ENCODE data around the gene SELENOI.
"Not testable (repeated sequence)": the region's sequence is repeated elsewhere in the genome, so short reads cannot be mapped to it uniquely, and the experiment has no call there.

SELENOI gene

DNA sequence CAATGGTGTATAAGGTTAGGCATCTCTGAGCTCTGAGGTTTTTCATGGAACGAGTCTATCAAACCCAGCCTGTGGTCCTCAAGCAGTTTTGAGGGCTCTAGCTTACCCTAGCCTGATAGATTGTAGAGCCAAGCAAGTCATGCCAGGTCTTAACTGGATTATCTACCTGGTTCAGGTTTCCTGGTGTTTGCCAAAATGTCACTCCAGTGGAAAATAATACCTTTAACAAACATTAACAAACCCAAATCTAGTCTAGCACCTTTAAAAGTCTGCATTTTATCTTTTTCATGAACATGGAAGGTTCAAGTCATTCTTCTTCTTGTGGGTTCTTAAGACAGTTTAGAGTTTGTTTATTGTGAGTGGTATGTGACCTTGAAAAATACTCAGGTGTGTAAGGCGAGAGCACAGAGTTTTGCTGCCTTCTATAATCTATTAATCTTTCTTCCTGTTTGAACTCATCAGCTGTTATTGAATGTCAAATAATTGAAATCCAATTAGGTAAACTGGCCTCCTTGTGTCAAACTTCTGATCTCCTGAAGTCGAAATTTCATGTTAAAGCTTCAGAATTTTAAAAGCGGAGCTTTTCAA lies 14.0 kb downstream of the SELENOI start:
- no peak for DNase-seq

GRCh38 chr2:26363323-26363722 lies 17.4 kb downstream of the SELENOI start:
- no peak for DNase-seq

GRCh38 chr2:26363958-26364357 lies 18.0 kb downstream of the SELENOI start:
- no peak for DNase-seq

DNA sequence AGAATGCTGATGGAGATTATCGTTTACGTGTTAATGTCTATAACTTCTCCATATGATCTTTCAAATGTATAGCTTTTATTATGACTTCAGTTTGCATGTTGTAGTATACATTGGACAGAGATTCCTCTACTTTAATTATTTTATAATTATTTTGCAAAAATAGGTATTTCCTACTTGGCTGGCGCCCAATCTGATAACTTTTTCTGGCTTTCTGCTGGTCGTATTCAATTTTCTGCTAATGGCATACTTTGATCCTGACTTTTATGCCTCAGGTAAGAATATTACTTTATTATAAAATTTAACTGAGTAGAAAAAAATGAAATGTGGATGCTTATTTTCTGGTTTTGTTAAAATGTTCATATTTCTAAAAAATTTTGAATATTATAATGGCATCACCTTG lies 18.7 kb downstream of the SELENOI start:
- no peak for DNase-seq

DNA sequence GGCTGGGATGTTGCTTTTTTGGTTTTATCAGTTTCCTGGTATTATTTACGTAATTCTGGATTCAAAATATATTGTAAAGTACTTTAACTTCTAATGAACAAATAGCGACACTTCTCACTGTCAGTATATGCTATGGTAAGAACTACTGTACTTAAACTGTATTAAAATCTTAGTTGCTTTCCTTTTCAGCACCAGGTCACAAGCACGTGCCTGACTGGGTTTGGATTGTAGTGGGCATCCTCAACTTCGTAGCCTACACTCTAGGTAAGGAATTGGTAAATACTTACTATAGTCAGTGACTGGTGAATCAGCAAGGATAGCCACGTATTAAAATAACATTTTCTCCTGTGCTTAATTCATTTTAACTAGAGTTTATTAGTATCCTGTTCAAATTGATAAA lies 21.0 kb downstream of the SELENOI start:
- no peak for DNase-seq

DNA sequence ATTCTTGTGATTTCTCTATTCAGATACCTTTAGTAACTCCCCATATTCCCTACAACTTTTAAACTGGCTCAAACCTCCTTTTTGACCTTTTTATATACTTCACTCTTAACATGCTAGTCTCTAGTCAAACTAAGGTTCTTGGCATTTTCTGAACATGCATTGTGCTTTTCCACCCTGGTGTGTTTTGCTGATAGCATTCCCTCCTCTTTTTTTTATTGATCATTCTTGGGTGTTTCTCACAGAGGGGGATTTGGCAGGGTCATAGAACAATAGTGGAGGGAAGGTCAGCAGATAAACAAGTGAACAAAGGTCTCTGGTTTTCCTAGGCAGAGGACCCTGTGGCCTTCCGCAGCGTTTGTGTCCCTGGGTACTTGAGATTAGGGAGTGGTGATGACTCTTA lies 23.7 kb downstream of the SELENOI start:
- not testable (repeated sequence) for DNase-seq

- not testable (repeated sequence) for DNase-seq
Observed at GRCh38 chr2:26370909-26371308, 25.0 kb downstream of the SELENOI start.

DNA sequence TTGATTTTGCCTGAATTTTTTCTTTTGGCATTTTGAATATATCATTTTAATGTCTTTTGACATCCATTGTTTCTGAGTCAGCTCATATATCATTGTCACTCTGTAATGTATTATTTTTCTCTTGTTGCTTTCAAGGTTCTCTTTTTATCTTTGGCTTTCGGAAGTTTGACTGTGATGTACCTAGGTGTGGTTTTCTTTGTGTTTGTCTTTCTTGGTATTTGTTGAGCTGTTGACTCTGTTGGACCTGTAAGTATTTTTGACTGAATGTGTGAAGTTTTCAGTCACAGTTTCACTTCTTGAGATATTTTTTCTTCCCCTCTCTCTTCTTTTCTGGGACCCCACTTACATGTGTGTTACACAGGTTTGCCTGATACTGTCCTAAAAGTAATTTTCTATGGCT lies 30.9 kb downstream of the SELENOI start:
- DNase-seq, result no peak

GRCh38 chr2:26380281-26380680 lies 34.3 kb downstream of the SELENOI start:
- no peak for DNase-seq

DNA sequence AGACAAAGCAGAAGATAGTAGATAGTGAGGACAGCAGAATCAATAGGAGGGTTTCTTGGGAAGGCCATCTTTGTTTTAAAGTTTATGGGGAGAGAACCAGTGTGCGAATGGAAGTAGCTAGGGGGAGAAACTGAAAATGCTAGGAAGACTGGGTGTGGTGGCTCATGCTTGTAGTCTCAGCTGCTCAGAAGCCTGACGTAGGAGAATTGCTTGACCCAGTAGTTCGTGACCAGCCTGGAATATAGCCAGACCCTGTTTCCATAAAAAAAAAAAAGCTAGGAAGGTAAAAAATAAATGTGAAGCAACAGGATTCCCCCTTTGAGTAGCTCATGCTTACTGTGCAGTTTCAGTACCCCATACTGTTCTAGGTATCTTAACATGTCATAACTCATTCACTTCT lies 36.6 kb downstream of the SELENOI start:
- DNase-seq, result no peak

- no peak for DNase-seq
Observed at GRCh38 chr2:26384183-26384582, 38.2 kb downstream of the SELENOI start.

- no peak for DNase-seq
Observed at GRCh38 chr2:26384597-26384996, 38.7 kb downstream of the SELENOI start.

- no peak for DNase-seq
Observed at GRCh38 chr2:26387189-26387588, 41.2 kb downstream of the SELENOI start.

- no peak for DNase-seq
Observed at GRCh38 chr2:26394694-26395093, 48.8 kb downstream of the SELENOI start.

DNA sequence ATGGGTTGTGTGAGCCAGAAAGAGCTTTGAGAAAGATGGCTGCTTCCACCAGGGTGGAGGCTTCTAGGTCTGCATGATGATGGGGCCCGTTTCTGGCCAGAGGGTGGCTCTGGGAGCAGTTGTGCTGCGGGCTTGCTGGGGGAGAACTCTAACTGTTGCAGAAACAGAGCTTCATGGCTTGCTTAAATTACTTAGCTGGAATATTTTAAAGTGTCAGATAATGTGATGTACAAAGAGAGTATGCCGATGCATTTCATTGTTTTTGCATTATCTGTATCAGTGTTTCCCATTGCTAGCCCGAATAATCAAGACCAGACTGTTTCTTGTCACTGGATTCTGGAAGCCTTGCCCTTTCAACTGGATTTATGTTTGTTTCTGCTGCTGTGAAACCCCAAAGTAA lies 49.5 kb downstream of the SELENOI start:
- DNase-seq, result no peak

GRCh38 chr2:26396734-26397298 lies 50.9 kb downstream of the SELENOI start:
- DNase-seq, result no peak

DNA sequence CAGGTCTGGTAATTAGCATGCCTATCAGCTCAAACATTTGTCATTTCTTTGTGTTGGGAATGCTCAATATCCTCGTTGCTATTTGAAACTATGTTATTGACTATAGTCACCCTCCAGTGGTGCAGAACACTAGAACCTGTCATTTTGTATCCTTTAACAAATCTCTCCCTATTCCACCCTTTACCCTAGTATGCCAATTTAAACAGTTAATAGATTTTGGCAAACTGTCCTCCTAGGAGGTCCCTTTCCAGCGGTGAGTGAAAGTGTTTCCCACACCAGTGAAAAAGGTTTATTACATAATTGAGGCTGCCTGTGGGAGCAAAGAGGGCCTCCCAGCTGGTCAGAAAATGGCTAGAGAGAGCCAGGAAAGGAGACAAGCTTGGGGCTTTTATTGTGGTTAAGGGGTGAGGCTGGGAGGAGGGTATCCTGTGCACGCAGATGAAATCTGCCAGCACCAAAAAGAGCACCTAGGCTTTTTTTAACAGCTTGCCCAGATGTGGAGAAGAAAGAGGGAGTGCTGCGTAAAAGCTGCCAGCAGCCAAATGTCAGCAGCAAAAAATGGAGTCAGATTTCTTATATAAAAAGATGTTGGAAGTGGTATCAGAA lies 53.9 kb downstream of the SELENOI start:
- no peak for DNase-seq

- no peak for DNase-seq
Observed at GRCh38 chr2:26400723-26401122, 54.8 kb downstream of the SELENOI start.

GRCh38 chr2:26401739-26402541 lies 56.0 kb downstream of the SELENOI start, which contains the start of gene DRC1:
TSS of gene DRC1 (plus strand) at chr2:26401920. CDS start at chr2:26401990, 70 bp downstream.
- DNase-seq, result no peak

DNA sequence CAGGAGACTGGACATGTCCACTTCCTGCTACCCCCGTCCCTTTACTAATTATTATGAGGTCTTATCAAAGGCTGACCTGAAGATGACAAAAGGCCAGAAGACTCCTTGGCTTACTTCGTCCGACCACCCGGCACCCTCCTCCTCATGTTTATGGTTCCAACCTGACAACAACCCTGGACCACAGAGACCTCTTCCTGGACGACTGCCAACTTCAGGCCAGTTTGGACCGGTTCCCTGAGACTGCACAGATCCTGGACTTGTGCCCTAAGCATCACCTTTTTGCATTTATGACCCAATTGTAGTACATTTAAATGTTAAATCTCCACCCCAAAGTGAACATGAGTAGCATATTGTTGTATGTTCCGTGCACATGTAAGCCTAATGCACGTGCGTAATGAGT lies 61.6 kb downstream of the SELENOI start:
- DNase-seq, result no peak

DNA sequence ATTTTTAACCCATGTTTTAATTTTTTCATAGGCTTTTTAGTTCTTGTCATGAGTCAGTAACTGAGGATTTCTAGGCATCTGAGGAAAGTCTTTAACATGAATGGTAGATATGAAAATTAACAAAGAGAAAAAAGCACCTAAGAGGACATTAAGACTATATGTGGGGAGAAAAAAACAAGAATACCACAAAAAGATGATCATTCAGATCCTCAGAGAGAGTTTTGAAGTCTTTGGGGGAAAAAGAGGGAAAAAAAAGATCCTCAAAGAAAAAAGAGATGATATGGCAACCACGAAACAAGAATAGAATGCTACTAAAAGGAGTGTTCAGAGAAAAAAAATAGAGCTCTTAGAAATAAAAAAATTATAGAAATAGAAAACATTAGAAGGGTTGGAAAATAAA lies 63.8 kb downstream of the SELENOI start:
- DNase-seq, result no peak

GRCh38 chr2:26410764-26411243 lies 64.9 kb downstream of the SELENOI start:
- no peak for DNase-seq

DNA sequence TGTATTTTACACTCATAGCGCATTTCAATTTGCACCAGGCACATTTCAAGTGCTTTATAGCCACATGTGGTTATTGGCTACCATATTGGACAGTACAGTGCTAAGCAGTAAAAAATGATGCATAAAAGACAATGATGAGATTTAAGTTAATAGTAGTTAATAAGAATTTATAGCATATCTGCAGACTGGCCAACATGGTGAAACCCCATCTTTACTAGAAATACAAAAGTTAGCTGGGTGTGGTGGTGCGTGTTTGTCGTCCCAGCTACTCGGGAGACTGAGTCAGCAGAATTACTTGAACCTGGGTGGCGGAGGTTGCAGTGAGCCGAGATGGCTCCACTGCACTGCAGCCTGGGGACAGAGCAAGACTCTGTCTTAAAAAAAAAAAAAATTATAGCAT lies 65.5 kb downstream of the SELENOI start:
- DNase-seq, result no peak
